Panc1 (cell line): ENCODE measurements around the gene TACC2. TPM values are rescaled to one million over a fixed set of nuclear protein-coding genes. Genes with fewer than 3 reads are reported as not detected.

Experiments
- ATAC-seq: fragments of 200-7000 bp; cut with Tn5 transposase; 2 replicates; pipeline ENCODE4 v1.9.1; 2020; ENCODE audit warnings: mild to moderate bottlenecking, moderate library complexity
- BruUV-seq: library from RNA; stranded (reverse); fragments of 400-500 nt; replicated peaks from 2 replicates; lab custom pipeline; 2021; lab: Mats Ljungman, UMichigan
- CTCF ChIA-PET: fragments of 300-600 bp; sonication (Branson Sonifier 250); formaldehyde crosslinking; loops from one replicate; lab custom pipeline; 2022; ENCODE audit warnings: antibody characterized with exemption; lab: Charles Lee
- POLR2A ChIA-PET: fragments of 300-600 bp; sonication (Branson Sonifier 250); formaldehyde crosslinking; loops from one replicate; lab custom pipeline; 2022; ENCODE audit warnings: antibody characterized with exemption; lab: Charles Lee
- DNase-seq: peaks from one replicate; pipeline ENCODE4 v3.0.0-alpha.2; 2010; ENCODE audit warnings: low read depth, low spot score
- H3K27ac ChIP-seq: 2 replicates; pipeline ENCODE4 v1.5.1; 2011; ENCODE audit warnings: mild to moderate bottlenecking, low read length, inconsistent platforms
- H3K27me3 ChIP-seq: fragments of 200-500 bp; sonication (Bioruptor generic); 2 replicates; pipeline ENCODE4 v1.6.0; 2014; ENCODE audit warnings: low read length, inconsistent platforms; ENCODE audit not compliant: control insufficient read depth, insufficient read depth
- H3K36me3 ChIP-seq: fragments of 200-500 bp; sonication (Bioruptor generic); 2 replicates; pipeline ENCODE4 v1.5.1; 2014; ENCODE audit warnings: inconsistent platforms, mild to moderate bottlenecking, low read length, moderate library complexity; ENCODE audit not compliant: control insufficient read depth, insufficient read depth
- H3K4me1 ChIP-seq: 2 replicates; pipeline ENCODE4 v1.5.1; 2011; ENCODE audit warnings: inconsistent platforms, mild to moderate bottlenecking, low read length, moderate library complexity; ENCODE audit not compliant: control insufficient read depth, insufficient read depth
- H3K4me3 ChIP-seq, 2 experiments: 2 replicates each; pipeline ENCODE4 v1.5.1; 2011 to 2012; ENCODE audit warnings: low read depth in 2 of 2, low read length in 2 of 2, mild to moderate bottlenecking in 2 of 2, inconsistent platforms in 1 of 2, moderate library complexity in 1 of 2
- H3K9me3 ChIP-seq: fragments of 200-500 bp; sonication (Bioruptor generic); 2 replicates; pipeline ENCODE4 v1.5.1; 2014; ENCODE audit warnings: low read depth, mild to moderate bottlenecking, inconsistent platforms, low read length, moderate library complexity; ENCODE audit not compliant: control insufficient read depth, insufficient read depth
- POLR2AphosphoS5 ChIP-seq: IDR thresholded peaks from 2 replicates; pipeline ENCODE4 v1.6.1; 2012; ENCODE audit warnings: mild to moderate bottlenecking, low read depth, low read length, moderate library complexity
- SIN3A ChIP-seq: IDR thresholded peaks from 2 replicates; pipeline ENCODE4 v1.6.1; 2012; ENCODE audit warnings: low read depth, mild to moderate bottlenecking, low read length, moderate library complexity, borderline replicate concordance; ENCODE audit not compliant: insufficient read depth
- TCF7L2 ChIP-seq: IDR thresholded peaks from 2 replicates; pipeline ENCODE4 v1.6.1; 2011; ENCODE audit warnings: mild to moderate bottlenecking, low read depth, low read length, inconsistent platforms
- in situ Hi-C: cut with HindIII; loops from 2 replicates; pipeline ENCODE4 v1.10.0; 2016; ENCODE audit warnings: low sequenced_read_pairs, low pct_unique_long_range_greater_than_20kb
- intact Hi-C: fragments of 100-400 bp; cut with micrococcal nuclease; formaldehyde crosslinking; loops from one replicate; pipeline ENCODE4 v1.10.0; 2022; ENCODE audit not compliant: unreplicated experiment
- total RNA-seq: library from RNA; stranded (reverse); gene quantifications from one replicate; pipeline ENCODE4 v1.2.1, GENCODE V29; 2021; ENCODE audit not compliant: unreplicated experiment
- TF ChIP-seq, protein P1 (sequence below): fragments of 450-650 bp; IDR thresholded peaks from 2 replicates; pipeline ENCODE4 v1.5.1; 2017; ENCODE audit warnings: mild to moderate bottlenecking
- TF ChIP-seq, protein P2 (sequence below), 2 experiments: IDR thresholded peaks; 2 replicates each; pipeline ENCODE4 v1.6.1; 2011 to 2012; ENCODE audit warnings: low read depth in 2 of 2, control low read depth in 1 of 2, low read length in 1 of 2, mild to moderate bottlenecking in 1 of 2, moderate library complexity in 1 of 2; ENCODE audit not compliant: insufficient read depth in 1 of 2

TACC2 gene
- total RNA-seq, 1 experiment from 2014 or later: 133 TPM

DNA sequence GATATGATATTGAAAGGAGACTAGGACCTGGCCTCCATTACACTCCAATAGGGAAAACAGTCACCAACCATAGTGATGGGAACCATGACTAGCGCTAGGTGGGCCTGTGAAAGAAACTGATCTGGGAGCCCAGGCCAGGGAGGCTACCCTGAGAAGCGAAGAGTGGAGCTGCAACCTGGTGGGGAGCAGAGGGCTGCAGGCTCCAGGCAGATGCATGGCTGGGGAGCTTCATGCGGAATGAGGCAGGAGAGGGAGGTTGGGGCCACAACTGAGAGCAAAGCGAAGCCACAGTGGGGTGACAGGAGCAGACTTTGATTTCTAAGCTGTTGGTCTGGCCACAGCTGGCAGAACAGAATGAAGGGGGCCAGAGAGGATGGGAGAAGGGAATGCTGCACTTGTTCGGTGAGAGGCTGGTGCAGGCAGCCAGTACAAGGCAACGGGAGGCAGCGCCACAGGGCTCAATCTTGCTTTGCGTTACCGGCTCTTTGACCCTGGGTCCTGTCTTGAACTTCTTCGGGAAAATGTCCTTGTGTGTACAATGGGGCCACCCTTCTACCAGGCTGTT, 88.4 kb downstream of the TACC2 start:
- in situ Hi-C loops: no loop called here
- intact Hi-C loops: no loop called here
- no peak overlapping the region for H3K27ac ChIP-seq
- TF ChIP-seq, protein P1, sequence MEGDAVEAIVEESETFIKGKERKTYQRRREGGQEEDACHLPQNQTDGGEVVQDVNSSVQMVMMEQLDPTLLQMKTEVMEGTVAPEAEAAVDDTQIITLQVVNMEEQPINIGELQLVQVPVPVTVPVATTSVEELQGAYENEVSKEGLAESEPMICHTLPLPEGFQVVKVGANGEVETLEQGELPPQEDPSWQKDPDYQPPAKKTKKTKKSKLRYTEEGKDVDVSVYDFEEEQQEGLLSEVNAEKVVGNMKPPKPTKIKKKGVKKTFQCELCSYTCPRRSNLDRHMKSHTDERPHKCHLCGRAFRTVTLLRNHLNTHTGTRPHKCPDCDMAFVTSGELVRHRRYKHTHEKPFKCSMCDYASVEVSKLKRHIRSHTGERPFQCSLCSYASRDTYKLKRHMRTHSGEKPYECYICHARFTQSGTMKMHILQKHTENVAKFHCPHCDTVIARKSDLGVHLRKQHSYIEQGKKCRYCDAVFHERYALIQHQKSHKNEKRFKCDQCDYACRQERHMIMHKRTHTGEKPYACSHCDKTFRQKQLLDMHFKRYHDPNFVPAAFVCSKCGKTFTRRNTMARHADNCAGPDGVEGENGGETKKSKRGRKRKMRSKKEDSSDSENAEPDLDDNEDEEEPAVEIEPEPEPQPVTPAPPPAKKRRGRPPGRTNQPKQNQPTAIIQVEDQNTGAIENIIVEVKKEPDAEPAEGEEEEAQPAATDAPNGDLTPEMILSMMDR: no peak
- TF ChIP-seq POLR2AphosphoS5 (no peak), SIN3A (no peak), TCF7L2 (no peak)
- TF ChIP-seq, protein P2, sequence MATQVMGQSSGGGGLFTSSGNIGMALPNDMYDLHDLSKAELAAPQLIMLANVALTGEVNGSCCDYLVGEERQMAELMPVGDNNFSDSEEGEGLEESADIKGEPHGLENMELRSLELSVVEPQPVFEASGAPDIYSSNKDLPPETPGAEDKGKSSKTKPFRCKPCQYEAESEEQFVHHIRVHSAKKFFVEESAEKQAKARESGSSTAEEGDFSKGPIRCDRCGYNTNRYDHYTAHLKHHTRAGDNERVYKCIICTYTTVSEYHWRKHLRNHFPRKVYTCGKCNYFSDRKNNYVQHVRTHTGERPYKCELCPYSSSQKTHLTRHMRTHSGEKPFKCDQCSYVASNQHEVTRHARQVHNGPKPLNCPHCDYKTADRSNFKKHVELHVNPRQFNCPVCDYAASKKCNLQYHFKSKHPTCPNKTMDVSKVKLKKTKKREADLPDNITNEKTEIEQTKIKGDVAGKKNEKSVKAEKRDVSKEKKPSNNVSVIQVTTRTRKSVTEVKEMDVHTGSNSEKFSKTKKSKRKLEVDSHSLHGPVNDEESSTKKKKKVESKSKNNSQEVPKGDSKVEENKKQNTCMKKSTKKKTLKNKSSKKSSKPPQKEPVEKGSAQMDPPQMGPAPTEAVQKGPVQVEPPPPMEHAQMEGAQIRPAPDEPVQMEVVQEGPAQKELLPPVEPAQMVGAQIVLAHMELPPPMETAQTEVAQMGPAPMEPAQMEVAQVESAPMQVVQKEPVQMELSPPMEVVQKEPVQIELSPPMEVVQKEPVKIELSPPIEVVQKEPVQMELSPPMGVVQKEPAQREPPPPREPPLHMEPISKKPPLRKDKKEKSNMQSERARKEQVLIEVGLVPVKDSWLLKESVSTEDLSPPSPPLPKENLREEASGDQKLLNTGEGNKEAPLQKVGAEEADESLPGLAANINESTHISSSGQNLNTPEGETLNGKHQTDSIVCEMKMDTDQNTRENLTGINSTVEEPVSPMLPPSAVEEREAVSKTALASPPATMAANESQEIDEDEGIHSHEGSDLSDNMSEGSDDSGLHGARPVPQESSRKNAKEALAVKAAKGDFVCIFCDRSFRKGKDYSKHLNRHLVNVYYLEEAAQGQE (IDR thresholded peaks at IDR 0.05; ENCODE audit: insufficient read depth in 1 of 2, low read depth in 2 of 2, low read length in 1 of 2): no peak
- H3K27me3 ChIP-seq: no peaks in the 10 kb centered on the region
- DNase-seq (no peak), ATAC-seq (no peak)
- no TSS peak for BruUV-seq
- CTCF ChIA-PET: no interaction called here
- no peak overlapping the region for H3K4me3 ChIP-seq
- H3K36me3 ChIP-seq: no peaks in the 10 kb centered on the region
- H3K4me1 ChIP-seq: peaks cover 4% of the 10 kb centered on the region; the same call in 1 of the 2 replicates
- POLR2A ChIA-PET: no interaction called here
- no peaks in the 10 kb centered on the region for H3K9me3 ChIP-seq

DNA sequence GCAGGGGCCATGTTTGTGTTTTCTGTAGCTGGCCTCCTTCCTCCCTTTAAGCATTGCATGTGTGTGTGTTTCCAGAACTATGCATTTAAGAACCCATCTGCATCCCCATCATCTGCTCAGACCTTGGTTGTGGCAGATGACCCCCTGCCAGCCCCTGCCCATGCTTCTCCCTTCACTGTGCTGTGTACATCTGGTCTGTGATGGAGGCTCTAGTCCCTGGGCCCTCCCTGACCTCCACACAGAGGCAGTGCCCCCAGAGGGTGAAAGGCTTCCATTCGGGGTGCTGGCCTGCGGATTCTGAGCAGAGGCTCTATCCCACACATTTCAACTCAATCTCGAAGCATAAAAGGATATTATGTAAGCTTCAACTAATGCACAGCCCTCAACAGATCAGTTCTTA, 89.4 kb downstream of the TACC2 start:
- peak; percentile 36; the same call in 1 of the 2 replicates for ATAC-seq
- no peaks in the 10 kb centered on the region for H3K9me3 ChIP-seq
- H3K4me1 ChIP-seq: peaks cover 8% of the 10 kb centered on the region; the same call in 1 of the 2 replicates
- H3K27ac ChIP-seq: peak overlapping the region; percentile 30
- intact Hi-C loops: no loop called here
- ChIA-PET POLR2A (no interaction called here), CTCF (interaction anchor here (0.7 kb wide), 1 partner anchor 39 kb away, joined by 10 read pairs; no protein-coding TSS in a partner anchor)
- no peaks in the 10 kb centered on the region for H3K27me3 ChIP-seq
- in situ Hi-C loops: no loop called here
- BruUV-seq: no TSS peak
- no peak overlapping the region for H3K4me3 ChIP-seq
- TF ChIP-seq SIN3A (no peak), POLR2AphosphoS5 (no peak), TCF7L2 (no peak)
- TF ChIP-seq, protein P1: no peak
- TF ChIP-seq, protein P2 (IDR thresholded peaks at IDR 0.05; ENCODE audit: insufficient read depth in 1 of 2, low read depth in 2 of 2, low read length in 1 of 2): no peak
- DNase-seq: no peak
- no peaks in the 10 kb centered on the region for H3K36me3 ChIP-seq
